GM19463 (cell line): ENCODE data around the gene FAM3A.
A peak's percentile ranks its signal among the peaks of the same experiment; 100 is the strongest.
"Not testable (repeated sequence)": the region's sequence is repeated elsewhere in the genome, so short reads cannot be mapped to it uniquely, and the experiment has no call there.

Experiments
- ATAC-seq: cut with Tn5 transposase; IDR thresholded peaks from one replicate; pipeline ENCODE4 v1.9.1; 2021; ENCODE audit warnings: mild to moderate bottlenecking, moderate library complexity; ENCODE audit not compliant: unreplicated experiment

FAM3A gene

GRCh38 chrX:154506483-154507332, 9.3 kb downstream of the FAM3A start:
- ATAC-seq, result no peak

GRCh38 chrX:154505734-154506133, 10.3 kb downstream of the FAM3A start:
- no peak for ATAC-seq

- no peak for ATAC-seq
These were observed 13.0 kb downstream of the FAM3A start for GRCh38 chrX:154502989-154503388.

- ATAC-seq, result no peak
These were observed 13.9 kb downstream of the FAM3A start for GRCh38 chrX:154502098-154502497.

- ATAC-seq, result not testable (repeated sequence)
These were observed 14.6 kb downstream of the FAM3A start for GRCh38 chrX:154501423-154501822.

GRCh38 chrX:154496591-154497137, 19.4 kb downstream of the FAM3A start:
- ATAC-seq, result not testable (repeated sequence)

GRCh38 chrX:154495472-154495922, 20.5 kb downstream of the FAM3A start:
- ATAC-seq, result no peak

- ATAC-seq, result no peak
These were observed 21.3 kb downstream of the FAM3A start for GRCh38 chrX:154494715-154495114.

GRCh38 chrX:154490414-154491083, 25.5 kb downstream of the FAM3A start, which contains the start of gene SLC10A3:
TSS of gene SLC10A3 (minus strand) at chrX:154490629. CDS start at chrX:154488940, 1,689 bp downstream.
- peak; percentile 78 for ATAC-seq

- ATAC-seq, result peak; percentile 16
These were observed 26.0 kb downstream of the FAM3A start for GRCh38 chrX:154490021-154490413.

GRCh38 chrX:154489182-154489581, 26.9 kb downstream of the FAM3A start:
- no peak for ATAC-seq

GRCh38 chrX:154488336-154489075, 27.5 kb downstream of the FAM3A start:
- ATAC-seq, result no peak

- ATAC-seq, result no peak
These were observed 28.3 kb downstream of the FAM3A start for GRCh38 chrX:154487518-154488290.

GRCh38 chrX:154486396-154487207, 29.4 kb downstream of the FAM3A start, which contains the start of gene UBL4A:
TSS of gene UBL4A (minus strand) at chrX:154486615. CDS start at chrX:154486584, 31 bp downstream.
- peak; percentile 23 for ATAC-seq

GRCh38 chrX:154486052-154486395, 30.0 kb downstream of the FAM3A start:
- no peak for ATAC-seq

- no peak for ATAC-seq
These were observed 30.6 kb downstream of the FAM3A start for GRCh38 chrX:154485150-154486051.

GRCh38 chrX:154484255-154485149, 31.5 kb downstream of the FAM3A start:
- no peak for ATAC-seq
